GM18507 (cell line): ENCODE measurements around the gene ANP32B.
"Not testable (repeated sequence)": the region's sequence is repeated elsewhere in the genome, so short reads cannot be mapped to it uniquely, and the experiment has no call there.

Experiments
- DNase-seq: peaks from one replicate; pipeline ENCODE4 v3.0.0; 2011; ENCODE audit warnings: low read depth; ENCODE audit not compliant: insufficient read length; ENCODE audit errors: extremely low spot score
- FAIRE-seq: peaks from 2 replicates; lab custom pipeline; 2011; peaks lifted over from hg19 to GRCh38; lab: Jason Lieb, UNC

ANP32B gene

GRCh38 chr9:97985058-97985861 lies 2.1 kb downstream of the ANP32B start:
- DNase-seq (no peak), FAIRE-seq (peak; percentile 67)

- DNase-seq (no peak), FAIRE-seq (peak; percentile 64)
These were observed 4.3 kb downstream of the ANP32B start for GRCh38 chr9:97987487-97987886.

GRCh38 chr9:97990259-97990658 lies 7.1 kb downstream of the ANP32B start:
- no peak for DNase-seq
- FAIRE-seq, result no peak

- DNase-seq (no peak), FAIRE-seq (no peak)
These were observed 8.7 kb downstream of the ANP32B start for GRCh38 chr9:97991818-97992217.

- DNase-seq, result no peak
- no peak for FAIRE-seq
These were observed 9.1 kb downstream of the ANP32B start for GRCh38 chr9:97992219-97992618.

- no peak for DNase-seq
- peak; percentile 56 for FAIRE-seq
These were observed 9.9 kb downstream of the ANP32B start for GRCh38 chr9:97993000-97993399.

GRCh38 chr9:97994703-97995102 lies 11.6 kb downstream of the ANP32B start:
- no peak for DNase-seq
- FAIRE-seq, result no peak

- FAIRE-seq, DNase-seq: not testable (repeated sequence)
These were observed 13.5 kb downstream of the ANP32B start for GRCh38 chr9:97996676-97997075.

- FAIRE-seq (no peak), DNase-seq (no peak)
These were observed 14.5 kb downstream of the ANP32B start for GRCh38 chr9:97997330-97998276.

GRCh38 chr9:98002808-98003207 lies 19.7 kb downstream of the ANP32B start:
- FAIRE-seq, result no peak
- no peak for DNase-seq

GRCh38 chr9:98006127-98006796 lies 23.1 kb downstream of the ANP32B start:
- FAIRE-seq, result no peak

GRCh38 chr9:98007251-98007928 lies 24.2 kb downstream of the ANP32B start:
- DNase-seq, result no peak
- no peak for FAIRE-seq

More at GRCh38 chr9:98006127-98006796, 23.1 kb downstream of the ANP32B start:
- DNase-seq, result no peak

GRCh38 chr9:98008764-98009163 lies 25.6 kb downstream of the ANP32B start:
- DNase-seq, result no peak
- FAIRE-seq, result no peak

GRCh38 chr9:98009437-98009836 lies 26.3 kb downstream of the ANP32B start:
- DNase-seq (no peak), FAIRE-seq (no peak)

GRCh38 chr9:98009936-98010335 lies 26.8 kb downstream of the ANP32B start:
- FAIRE-seq, result no peak
- DNase-seq, result no peak

- FAIRE-seq (no peak), DNase-seq (no peak)
These were observed 27.3 kb downstream of the ANP32B start for GRCh38 chr9:98010445-98010844.

GRCh38 chr9:98011122-98011521 lies 28.0 kb downstream of the ANP32B start:
- DNase-seq (no peak), FAIRE-seq (no peak)

GRCh38 chr9:98016137-98016680 lies 33.1 kb downstream of the ANP32B start:
- FAIRE-seq (no peak), DNase-seq (no peak)

GRCh38 chr9:98017306-98017705 lies 34.2 kb downstream of the ANP32B start:
- FAIRE-seq (no peak), DNase-seq (no peak)
